HG02588 (cell line): ENCODE data around the gene NEK6.

Experiments
- ATAC-seq: cut with Tn5 transposase; IDR thresholded peaks from one replicate; pipeline ENCODE4 v1.9.1; 2021; ENCODE audit warnings: mild to moderate bottlenecking, moderate library complexity; ENCODE audit not compliant: unreplicated experiment

NEK6 gene

GRCh38 chr9:124274738-124275137, 17.0 kb downstream of the NEK6 start:
- no peak for ATAC-seq

GRCh38 chr9:124277420-124277819, 19.7 kb downstream of the NEK6 start:
- no peak for ATAC-seq

- no peak for ATAC-seq
Observed at GRCh38 chr9:124278054-124278540, 20.3 kb downstream of the NEK6 start.

GRCh38 chr9:124279531-124280175, 21.9 kb downstream of the NEK6 start:
- no peak for ATAC-seq

GRCh38 chr9:124280176-124280691, 22.5 kb downstream of the NEK6 start:
- ATAC-seq, result no peak

- no peak for ATAC-seq
Observed at GRCh38 chr9:124281931-124282371, 24.2 kb downstream of the NEK6 start.

GRCh38 chr9:124282442-124283227, 24.9 kb downstream of the NEK6 start:
- no peak for ATAC-seq

GRCh38 chr9:124283228-124283814, 25.6 kb downstream of the NEK6 start:
- no peak for ATAC-seq

- no peak for ATAC-seq
Observed at GRCh38 chr9:124284237-124284831, 26.6 kb downstream of the NEK6 start.

GRCh38 chr9:124284940-124285441, 27.2 kb downstream of the NEK6 start:
- ATAC-seq, result no peak

GRCh38 chr9:124285490-124285889, 27.7 kb downstream of the NEK6 start:
- ATAC-seq, result no peak

GRCh38 chr9:124285903-124286291, 28.1 kb downstream of the NEK6 start:
- ATAC-seq, result peak; percentile 34

- ATAC-seq, result peak; percentile 39
Observed at GRCh38 chr9:124286292-124286931, 28.7 kb downstream of the NEK6 start.

- ATAC-seq, result no peak
Observed at GRCh38 chr9:124290053-124290591, 32.4 kb downstream of the NEK6 start.

- ATAC-seq, result no peak
Observed at GRCh38 chr9:124290743-124291554, 33.2 kb downstream of the NEK6 start.

GRCh38 chr9:124291801-124292396, 34.1 kb downstream of the NEK6 start:
- ATAC-seq, result peak; percentile 49

- ATAC-seq, result no peak
Observed at GRCh38 chr9:124292696-124293593, 35.2 kb downstream of the NEK6 start.
